ENCODE results near the gene COX7B.

COX7B gene

DNA sequence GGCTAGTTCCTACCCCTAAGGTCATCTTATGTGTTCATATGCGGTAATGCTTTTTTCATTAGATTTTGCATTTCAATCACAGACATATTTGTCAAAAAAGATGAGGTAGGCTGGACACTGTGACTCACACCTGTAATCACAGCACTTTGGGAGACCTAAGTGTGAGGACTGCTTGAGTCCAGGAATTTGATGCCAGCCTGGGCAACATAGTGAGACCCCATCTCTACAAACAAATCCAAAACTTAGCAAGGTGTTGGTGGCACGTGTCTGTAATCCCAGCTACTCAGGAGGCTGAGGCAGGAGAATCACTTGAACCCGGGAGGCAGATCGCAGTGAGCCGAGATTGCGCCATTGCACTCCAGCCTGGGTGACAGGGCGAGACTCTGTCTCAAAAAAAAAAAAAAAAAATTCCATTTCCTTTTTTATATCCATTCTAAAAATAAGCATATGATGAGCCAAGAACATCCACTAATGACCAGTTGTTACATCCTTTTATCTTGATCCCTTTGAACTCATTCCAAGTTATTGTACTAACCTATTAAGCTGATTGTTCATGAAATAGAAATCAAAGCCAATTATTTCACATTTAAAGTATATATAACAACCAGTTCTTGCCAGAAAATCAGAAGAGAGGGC lies 46.8 kb downstream of the COX7B start:
- no peak for DNase-seq

DNA sequence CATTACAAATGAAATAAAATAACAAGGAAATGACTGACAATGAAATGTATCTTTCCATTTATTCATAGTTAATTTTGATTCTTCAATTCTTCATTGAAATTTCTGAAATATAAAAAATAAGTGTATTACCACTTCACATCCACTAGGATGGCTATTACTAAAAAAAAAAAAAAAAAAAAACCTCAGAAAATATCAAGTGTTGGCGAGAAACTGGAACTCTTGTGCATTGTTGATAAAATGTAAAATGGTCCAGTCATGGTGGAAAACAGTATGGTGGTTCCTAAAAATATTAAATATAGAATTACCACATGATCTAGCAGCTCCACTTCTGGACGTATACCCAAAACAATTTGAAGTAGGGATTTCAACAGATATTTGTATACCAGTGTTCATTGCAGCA lies 47.3 kb downstream of the COX7B start:
- DNase-seq, result no peak

DNA sequence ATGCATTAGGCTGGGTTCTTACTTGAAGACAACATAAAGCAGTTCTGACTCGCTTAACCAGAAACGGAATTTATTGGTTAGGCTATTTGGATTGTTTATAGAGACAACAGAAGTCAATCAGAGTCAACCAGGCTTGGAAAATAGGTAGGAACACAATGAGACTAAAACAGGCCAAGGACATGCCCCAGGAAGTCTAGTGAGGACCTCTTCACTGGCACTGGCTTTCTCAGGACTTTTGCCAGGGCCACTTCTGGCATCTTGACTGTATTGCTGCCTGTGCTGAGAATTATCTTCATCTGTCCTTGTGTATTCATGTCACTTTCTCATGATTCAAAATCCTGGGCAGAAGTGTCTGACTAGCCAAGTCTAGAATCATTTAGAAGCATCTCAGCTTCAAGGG lies 50.6 kb downstream of the COX7B start:
- no peak for DNase-seq

DNA sequence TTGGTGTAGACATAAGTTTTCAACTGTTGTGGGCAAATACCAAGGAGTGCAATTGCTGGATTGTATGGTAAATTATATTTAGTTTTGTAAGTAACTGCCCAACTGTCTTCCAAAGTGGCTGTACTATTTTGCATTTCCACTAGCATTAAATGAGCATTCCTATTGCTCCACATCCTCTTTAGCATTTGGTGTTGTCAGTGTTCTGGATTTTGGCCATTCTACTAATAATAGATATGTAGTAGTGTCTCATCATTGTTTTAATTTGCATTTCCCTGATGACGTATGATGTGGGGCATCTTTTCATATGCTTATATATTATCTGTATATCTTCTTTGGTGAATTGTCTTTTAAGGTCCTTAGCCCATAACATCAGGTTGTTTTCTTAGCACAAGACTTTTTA lies 52.9 kb downstream of the COX7B start:
- DNase-seq, result no peak

DNA sequence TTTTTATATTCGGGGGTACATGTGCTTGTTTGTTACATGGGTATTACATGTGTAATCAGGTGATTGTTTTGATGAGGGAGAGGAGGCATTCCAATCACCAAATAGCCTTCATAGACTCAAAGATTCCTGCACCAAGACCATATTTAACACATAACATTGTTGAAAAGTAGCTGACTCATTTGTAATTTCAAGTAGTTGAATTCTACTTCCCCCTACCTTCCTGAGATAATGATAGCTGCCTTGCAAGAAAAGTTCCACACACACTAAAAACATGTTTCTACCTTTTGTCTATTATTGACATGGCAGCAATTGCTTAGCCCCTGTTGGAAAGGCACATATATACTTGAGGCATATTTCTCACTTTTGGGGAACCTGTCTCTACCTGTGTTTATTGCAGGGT lies 54.0 kb downstream of the COX7B start:
- DNase-seq, result no peak

DNA sequence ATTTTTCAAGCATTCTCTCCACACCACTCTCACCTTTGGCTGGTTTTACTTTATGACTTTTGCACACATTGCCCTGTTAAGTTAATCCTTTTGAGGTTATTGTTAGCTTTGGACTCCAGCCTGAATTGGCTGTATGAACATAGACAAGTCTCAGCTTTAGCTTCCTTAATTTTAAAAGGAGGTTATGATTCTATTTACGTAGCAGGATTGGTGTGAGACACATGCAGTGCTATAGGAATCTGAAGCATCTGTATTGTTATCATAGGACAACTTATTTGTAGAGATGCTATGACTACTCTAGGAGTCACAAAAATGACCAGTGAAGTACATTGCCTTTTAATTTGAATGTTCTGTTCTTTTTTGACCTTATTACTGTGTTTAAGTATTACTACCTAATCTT lies 54.4 kb downstream of the COX7B start:
- no peak for DNase-seq
